HEK293 (cell line): Measurements from ENCODE around the gene POU4F3.
A peak's percentile ranks its signal among the peaks of the same experiment; 100 is the strongest.

ENCODE experiments used
- CTCF ChIA-PET: fragments of 350-600 bp; formaldehyde crosslinking; extraction: SDS; loops from one replicate; lab custom pipeline; 2021; ENCODE audit warnings: antibody characterized with exemption; lab: Yijun Ruan, JAX
- POLR2A ChIA-PET: fragments of 300-600 bp; formaldehyde crosslinking; extraction: SDS; loops from one replicate; lab custom pipeline; 2020; ENCODE audit warnings: antibody characterized with exemption, inconsistent platforms; lab: Yijun Ruan, JAX
- H3K27ac ChIP-seq: fragments of 200-500 bp; sonication (Bioruptor generic); 2 replicates; pipeline ENCODE4 v1.5.1; 2014; ENCODE audit warnings: low read depth, low read length, control low read depth, inconsistent platforms; ENCODE audit errors: extremely low read depth
- H3K36me3 ChIP-seq, 2 experiments: fragments of 200-500 bp in 1 of 2; sonication (Bioruptor generic) in 1 of 2; 1 replicate in 1 of 2; 2 replicates in 1 of 2; pipeline ENCODE4 v1.5.1; 2014 to 2017; ENCODE audit warnings: inconsistent platforms in 2 of 2, low read length in 2 of 2; ENCODE audit not compliant: control insufficient read depth in 2 of 2, insufficient read depth in 1 of 2
- H3K4me1 ChIP-seq: fragments of 200-500 bp; sonication (Bioruptor generic); 2 replicates; pipeline ENCODE4 v1.5.1; 2014; ENCODE audit warnings: mild to moderate bottlenecking, low read length, inconsistent platforms; ENCODE audit not compliant: control insufficient read depth, insufficient read depth
- H3K4me3 ChIP-seq: 2 replicates; pipeline ENCODE4 v1.5.1; 2011; ENCODE audit warnings: low read depth, mild to moderate bottlenecking, control low read depth, low read length, moderate library complexity
- H3K9me3 ChIP-seq: fragments of 200-500 bp; sonication (Bioruptor generic); 2 replicates; pipeline ENCODE4 v1.5.1; 2014; ENCODE audit warnings: low read depth, low read length, inconsistent platforms; ENCODE audit not compliant: control insufficient read depth, insufficient read depth
- FEZF1 ChIP-seq: fragments of 450-650 bp; formaldehyde crosslinking; IDR thresholded peaks from 2 replicates; pipeline ENCODE4 v1.5.1; 2016; ENCODE audit warnings: missing biosample characterization, missing genetic modification characterization
- GLI4 ChIP-seq: fragments of 450-650 bp; formaldehyde crosslinking; IDR thresholded peaks from 2 replicates; pipeline ENCODE4 v1.5.1; 2016; ENCODE audit warnings: missing biosample characterization, missing genetic modification characterization
- GLIS2 ChIP-seq: fragments of 450-650 bp; formaldehyde crosslinking; IDR thresholded peaks from 2 replicates; pipeline ENCODE4 v1.5.1; 2016; ENCODE audit warnings: missing biosample characterization, missing genetic modification characterization
- KLF10 ChIP-seq: fragments of 450-650 bp; IDR thresholded peaks from 2 replicates; pipeline ENCODE4 v1.5.1; 2018; ENCODE audit warnings: missing biosample characterization, mild to moderate bottlenecking, missing genetic modification characterization
- OSR2 ChIP-seq: fragments of 450-650 bp; formaldehyde crosslinking; IDR thresholded peaks from 2 replicates; pipeline ENCODE4 v1.5.1; 2016; ENCODE audit warnings: missing biosample characterization, missing genetic modification characterization
- PRDM10 ChIP-seq: fragments of 450-650 bp; formaldehyde crosslinking; IDR thresholded peaks from 2 replicates; pipeline ENCODE4 v1.5.1; 2016; ENCODE audit warnings: missing biosample characterization, missing genetic modification characterization
- PRDM4 ChIP-seq: fragments of 450-650 bp; formaldehyde crosslinking; IDR thresholded peaks from 2 replicates; pipeline ENCODE4 v1.5.1; 2017; ENCODE audit warnings: missing biosample characterization, missing genetic modification characterization
- ZBTB8A ChIP-seq: fragments of 450-650 bp; formaldehyde crosslinking; IDR thresholded peaks from 2 replicates; pipeline ENCODE4 v1.5.1; 2016; ENCODE audit warnings: missing biosample characterization, missing genetic modification characterization
- ZEB2 ChIP-seq: fragments of 450-650 bp; formaldehyde crosslinking; IDR thresholded peaks from 2 replicates; pipeline ENCODE4 v1.5.1; 2016; ENCODE audit warnings: missing biosample characterization, missing genetic modification characterization
- ZFP69B ChIP-seq: fragments of 450-650 bp; formaldehyde crosslinking; IDR thresholded peaks from 2 replicates; pipeline ENCODE4 v1.5.1; 2016; ENCODE audit warnings: missing biosample characterization, missing genetic modification characterization
- ZNF133 ChIP-seq: fragments of 450-650 bp; formaldehyde crosslinking; IDR thresholded peaks from 2 replicates; pipeline ENCODE4 v1.5.1; 2016; ENCODE audit warnings: missing biosample characterization, missing genetic modification characterization
- ZNF148 ChIP-seq: fragments of 450-650 bp; formaldehyde crosslinking; IDR thresholded peaks from 2 replicates; pipeline ENCODE4 v1.5.0; 2017; ENCODE audit warnings: missing biosample characterization, missing genetic modification characterization, borderline replicate concordance
- ZNF175 ChIP-seq: fragments of 450-650 bp; formaldehyde crosslinking; IDR thresholded peaks from 2 replicates; pipeline ENCODE4 v1.5.1; 2016; ENCODE audit warnings: missing biosample characterization, missing genetic modification characterization
- ZNF239 ChIP-seq: fragments of 450-650 bp; formaldehyde crosslinking; IDR thresholded peaks from 2 replicates; pipeline ENCODE4 v1.5.1; 2016; ENCODE audit warnings: missing biosample characterization, missing genetic modification characterization
- ZNF311 ChIP-seq: fragments of 450-650 bp; formaldehyde crosslinking; IDR thresholded peaks from 2 replicates; pipeline ENCODE4 v1.5.1; 2017; ENCODE audit warnings: missing biosample characterization, missing genetic modification characterization, borderline replicate concordance
- ZNF433 ChIP-seq: fragments of 450-650 bp; formaldehyde crosslinking; IDR thresholded peaks from 2 replicates; pipeline ENCODE4 v1.5.1; 2016; ENCODE audit warnings: missing biosample characterization, missing genetic modification characterization, low read depth
- ZNF654 ChIP-seq: fragments of 450-650 bp; formaldehyde crosslinking; IDR thresholded peaks from 2 replicates; pipeline ENCODE4 v1.5.1; 2016; ENCODE audit warnings: low read depth, missing biosample characterization, missing genetic modification characterization
- ZNF658 ChIP-seq: fragments of 450-650 bp; formaldehyde crosslinking; IDR thresholded peaks from 2 replicates; pipeline ENCODE4; 2016; ENCODE audit warnings: missing biosample characterization, missing genetic modification characterization
- ZNF660 ChIP-seq: fragments of 450-650 bp; IDR thresholded peaks from 2 replicates; pipeline ENCODE4 v1.5.1; 2018; ENCODE audit warnings: missing biosample characterization, mild to moderate bottlenecking, missing genetic modification characterization
- ZNF747 ChIP-seq: fragments of 450-650 bp; formaldehyde crosslinking; IDR thresholded peaks from 2 replicates; pipeline ENCODE4 v1.5.1; 2016; ENCODE audit warnings: missing biosample characterization, missing genetic modification characterization

Gene POU4F3

GRCh38 chr5:146290318-146290717 lies 48.3 kb upstream of the POU4F3 start (continued):
- TF ChIP-seq ZBTB8A (no peak), ZNF133 (tag by site-specific recombination) (no peak), FEZF1 (peak; percentile 95), ZFP69B (no peak), ZNF148 (tag by site-specific recombination) (no peak), ZNF433 (no peak), GLI4 (tag by site-specific recombination) (no peak)

DNA sequence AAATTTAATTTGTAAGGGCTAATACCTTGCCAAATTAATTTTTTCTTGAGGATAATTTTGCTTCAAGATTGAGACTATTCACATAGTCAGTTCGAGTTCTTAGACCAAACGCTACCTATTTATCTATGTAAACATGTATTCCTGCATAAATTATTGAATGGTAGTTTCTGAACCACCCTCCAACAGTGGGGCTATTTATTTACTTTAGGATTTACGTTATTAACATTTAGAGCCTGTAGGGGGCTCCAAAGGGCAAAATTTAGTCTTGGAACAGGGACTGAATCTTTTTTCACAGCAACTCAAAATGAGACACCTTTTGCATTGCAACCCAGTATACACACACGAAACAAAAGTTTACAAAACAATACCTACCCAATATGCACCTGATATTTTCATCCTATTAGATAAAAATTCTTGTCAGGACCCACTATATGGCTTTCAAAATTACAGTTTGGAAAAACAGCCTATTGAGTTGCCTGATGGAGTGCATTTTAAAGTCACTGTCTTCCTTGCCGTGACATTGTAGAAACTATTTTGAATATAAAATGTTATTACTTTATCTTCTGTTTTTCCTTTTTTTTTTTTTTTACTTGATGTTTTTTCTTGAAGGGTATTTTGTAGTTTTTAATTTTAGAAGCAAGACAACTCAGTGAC lies 47.1 kb upstream of the POU4F3 start:
- ChIA-PET CTCF (interaction anchor here (0.7 to 1.6 kb wide), 6 partner anchors 17 to 1885 kb away, joined by 3 to 19 read pairs (median 4); no protein-coding TSS in a partner anchor), POLR2A (no interaction called here)
- TF ChIP-seq OSR2 (tag by site-specific recombination) = no peak
- TF ChIP-seq ZNF747 (tag by site-specific recombination) = no peak
- TF ChIP-seq ZNF658 = no peak
- peak; percentile 55 for TF ChIP-seq ZNF654 (tag by site-specific recombination)
- TF ChIP-seq KLF10 = 0 out of 2 replicates have a peak, but pooled peaks have one; percentile 36
- peak; percentile 59 for TF ChIP-seq PRDM10 (tag by site-specific recombination)
- TF ChIP-seq GLIS2 = no peak
- TF ChIP-seq ZNF311 (tag by site-specific recombination) = no peak
- TF ChIP-seq ZNF239 = no peak
- TF ChIP-seq ZNF660 (tag by site-specific recombination) = peak; percentile 45; the same call in 1 of the 2 replicates
- no peak for TF ChIP-seq ZEB2 (tag by site-specific recombination)
- TF ChIP-seq ZNF175 (tag by site-specific recombination) = no peak
- peak; percentile 94 for TF ChIP-seq PRDM4 (tag by site-specific recombination)
- H3K27ac ChIP-seq = no peak overlapping the region
- peaks cover 3 to 10% of the 10 kb centered on the region in 2 experiments; a peak in 2 of 3 replicates for H3K36me3 ChIP-seq
- no peak overlapping the region for H3K4me3 ChIP-seq
- H3K4me1 ChIP-seq = peaks cover 7% of the 10 kb centered on the region
- H3K9me3 ChIP-seq = no peaks in the 10 kb centered on the region
